Liver (tissue), 9 donors: Measurements from ENCODE around the gene TBC1D21. TPM values are rescaled to one million over a fixed set of nuclear protein-coding genes. Genes with fewer than 3 reads are reported as not detected.

Experiments
- DNase-seq: peaks from one replicate; pipeline ENCODE4 v3.0.0-alpha.2; 2017; ENCODE audit warnings: low spot score
- H3K27ac ChIP-seq, 2 donors: one replicate each; pipeline ENCODE4 v1.7.0; 2013; ENCODE audit warnings: inconsistent platforms in 2 of 2, low read length in 2 of 2, control low read depth in 1 of 2, low read depth in 1 of 2, mild to moderate bottlenecking in 1 of 2
- H3K27me3 ChIP-seq, 4 donors: one replicate each; pipeline versions ENCODE4 v1.6.1 to v1.7.0; 2013; ENCODE audit warnings: low read length in 3 of 4, inconsistent platforms in 1 of 4, mild to moderate bottlenecking in 1 of 4, moderate library complexity in 1 of 4; ENCODE audit not compliant: control insufficient read depth in 4 of 4, insufficient read depth in 4 of 4
- H3K36me3 ChIP-seq, 4 donors: one replicate each; pipeline versions ENCODE4 v1.6.1 to v1.7.0; 2013; ENCODE audit warnings: low read length in 3 of 4, mild to moderate bottlenecking in 3 of 4, low read depth in 1 of 4, moderate library complexity in 1 of 4; ENCODE audit not compliant: control insufficient read depth in 4 of 4, insufficient read depth in 3 of 4
- H3K4me1 ChIP-seq, 4 donors: one replicate each; pipeline versions ENCODE4 v1.6.1 to v1.7.0; 2013; ENCODE audit warnings: low read length in 3 of 4, mild to moderate bottlenecking in 3 of 4, moderate library complexity in 1 of 4; ENCODE audit not compliant: control insufficient read depth in 4 of 4, insufficient read depth in 4 of 4
- H3K4me3 ChIP-seq, 3 donors: one replicate each; pipeline versions ENCODE4 v1.6.1 to v1.7.0; 2013; ENCODE audit warnings: low read length in 3 of 3, control low read depth in 1 of 3, low read depth in 1 of 3, mild to moderate bottlenecking in 1 of 3
- H3K9ac ChIP-seq, 2 donors: one replicate each; pipeline ENCODE4 v1.7.0; 2013; ENCODE audit warnings: low read length in 2 of 2, mild to moderate bottlenecking in 2 of 2, moderate library complexity in 2 of 2, control low read depth in 1 of 2, low read depth in 1 of 2
- H3K9me3 ChIP-seq, 4 donors: one replicate each; pipeline versions ENCODE4 v1.6.1 to v1.7.0; 2013; ENCODE audit warnings: low read length in 3 of 4; ENCODE audit not compliant: control insufficient read depth in 4 of 4
- CTCF ChIP-seq: fragments of 150-350 bp; IDR thresholded peaks from 2 replicates; pipeline ENCODE4 v1.5.1; 2017; ENCODE audit warnings: improper control_type of control experiment, low read depth, low read length; ENCODE audit not compliant: missing input control
- EGR1 ChIP-seq, 2 donors: IDR thresholded peaks; 2 replicates each; pipeline ENCODE4 v1.6.1; 2016 to 2018; ENCODE audit warnings: antibody characterized with exemption in 2 of 2, low read depth in 2 of 2
- FOXA1 ChIP-seq: IDR thresholded peaks from 2 replicates; pipeline ENCODE4 v1.6.1; 2016; ENCODE audit warnings: antibody characterized with exemption
- HNF4A ChIP-seq, 2 donors: conservative IDR thresholded peaks; 2 replicates each; pipeline ENCODE4 v1.6.1; 2016; ENCODE audit warnings: antibody characterized with exemption in 2 of 2, mild to moderate bottlenecking in 2 of 2
- HNF4G ChIP-seq: IDR thresholded peaks from 2 replicates; pipeline ENCODE4 v1.6.1; 2016; ENCODE audit warnings: antibody characterized with exemption
- MAX ChIP-seq: IDR thresholded peaks from 2 replicates; pipeline ENCODE4 v1.6.1; 2016; ENCODE audit warnings: antibody characterized with exemption
- NR2F2 ChIP-seq: IDR thresholded peaks from 2 replicates; pipeline ENCODE4 v1.6.1; 2016; ENCODE audit warnings: antibody characterized with exemption
- RAD21 ChIP-seq, 2 donors: IDR thresholded peaks; 2 replicates each; pipeline ENCODE4 v1.6.1; 2016; ENCODE audit warnings: antibody characterized with exemption in 2 of 2, mild to moderate bottlenecking in 2 of 2
- SP1 ChIP-seq: IDR thresholded peaks from 2 replicates; pipeline ENCODE4 v1.6.1; 2018; ENCODE audit warnings: antibody characterized with exemption, mild to moderate bottlenecking
- TAF1 ChIP-seq: conservative IDR thresholded peaks from 2 replicates; pipeline ENCODE4 v1.6.1; 2016; ENCODE audit warnings: antibody characterized with exemption, mild to moderate bottlenecking
- YY1 ChIP-seq: IDR thresholded peaks from 2 replicates; pipeline ENCODE4 v1.6.1; 2016; ENCODE audit warnings: antibody characterized with exemption, mild to moderate bottlenecking
- WGBS: extraction: QIAGEN DNeasy Blood & Tissue Kit; methylation state at CpG from one replicate; pipeline ENCODE4 v1.1.7; 2013; 5-methylcytosine and 5-hydroxymethylcytosine counted together
- polyA plus RNA-seq, 2 donors: library from polyadenylated mRNA; stranded (reverse) in 1 of 2; unstranded in 1 of 2; fragments of 200-250 nt in 1 of 2; fragments of >200 nt in 1 of 2; fragmentation: Nextera tagmentation in 1 of 2; extraction: Ambion mirVana in 1 of 2; gene quantifications; one replicate each; pipeline versions ENCODE4 v1.2.1 to v1.2.3, GENCODE V29; 2013 to 2015
- total RNA-seq, 2 donors: library from RNA; depleted of rRNA; stranded (reverse); fragments of >200 nt; gene quantifications; one replicate each; pipeline ENCODE4 v1.2.3, GENCODE V29; 2014
- TF ChIP-seq, protein P1 (sequence below): IDR thresholded peaks from 2 replicates; pipeline ENCODE4 v1.6.1; 2016; ENCODE audit warnings: antibody characterized with exemption, mild to moderate bottlenecking
- donor health status: healthy.
- donor health status: healthy.
- donor health status: healthy.
- donor health status: healthy.
- donor health status: healthy.

Gene TBC1D21
- total and polyA plus RNA-seq, 4 donors, result not detected

GRCh38 chr15:73900095-73900712 is 26.8 kb downstream of the TBC1D21 start:
- Histone ChIP-seq H3K4me1 (no peaks in the 10 kb centered on the region), H3K4me3 (no peak overlapping the region), H3K27me3 (peaks cover 0 to 5% (median 0%) of the 10 kb centered on the region in 4 donors), H3K36me3 (no peaks in the 10 kb centered on the region), H3K27ac (no peak overlapping the region), H3K9me3 (no peaks in the 10 kb centered on the region), H3K9ac (no peak overlapping the region)
- 85% methylated on average over 10 of the region's 10 CpGs for WGBS
- DNase-seq, result no peak
- TF ChIP-seq FOXA1 (no peak), HNF4A (conservative IDR thresholded peaks at IDR 0.05) (no peak), CTCF (no peak), YY1 (no peak), RAD21 (IDR thresholded peaks at IDR 0.05) (no peak), SP1 (no peak), NR2F2 (no peak)
- TF ChIP-seq, protein P1, sequence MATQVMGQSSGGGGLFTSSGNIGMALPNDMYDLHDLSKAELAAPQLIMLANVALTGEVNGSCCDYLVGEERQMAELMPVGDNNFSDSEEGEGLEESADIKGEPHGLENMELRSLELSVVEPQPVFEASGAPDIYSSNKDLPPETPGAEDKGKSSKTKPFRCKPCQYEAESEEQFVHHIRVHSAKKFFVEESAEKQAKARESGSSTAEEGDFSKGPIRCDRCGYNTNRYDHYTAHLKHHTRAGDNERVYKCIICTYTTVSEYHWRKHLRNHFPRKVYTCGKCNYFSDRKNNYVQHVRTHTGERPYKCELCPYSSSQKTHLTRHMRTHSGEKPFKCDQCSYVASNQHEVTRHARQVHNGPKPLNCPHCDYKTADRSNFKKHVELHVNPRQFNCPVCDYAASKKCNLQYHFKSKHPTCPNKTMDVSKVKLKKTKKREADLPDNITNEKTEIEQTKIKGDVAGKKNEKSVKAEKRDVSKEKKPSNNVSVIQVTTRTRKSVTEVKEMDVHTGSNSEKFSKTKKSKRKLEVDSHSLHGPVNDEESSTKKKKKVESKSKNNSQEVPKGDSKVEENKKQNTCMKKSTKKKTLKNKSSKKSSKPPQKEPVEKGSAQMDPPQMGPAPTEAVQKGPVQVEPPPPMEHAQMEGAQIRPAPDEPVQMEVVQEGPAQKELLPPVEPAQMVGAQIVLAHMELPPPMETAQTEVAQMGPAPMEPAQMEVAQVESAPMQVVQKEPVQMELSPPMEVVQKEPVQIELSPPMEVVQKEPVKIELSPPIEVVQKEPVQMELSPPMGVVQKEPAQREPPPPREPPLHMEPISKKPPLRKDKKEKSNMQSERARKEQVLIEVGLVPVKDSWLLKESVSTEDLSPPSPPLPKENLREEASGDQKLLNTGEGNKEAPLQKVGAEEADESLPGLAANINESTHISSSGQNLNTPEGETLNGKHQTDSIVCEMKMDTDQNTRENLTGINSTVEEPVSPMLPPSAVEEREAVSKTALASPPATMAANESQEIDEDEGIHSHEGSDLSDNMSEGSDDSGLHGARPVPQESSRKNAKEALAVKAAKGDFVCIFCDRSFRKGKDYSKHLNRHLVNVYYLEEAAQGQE, result no peak

- no peaks in the 10 kb centered on the region for H3K36me3 ChIP-seq
- H3K9ac ChIP-seq, result no peak overlapping the region
- H3K27ac ChIP-seq, result no peak overlapping the region
- 94% methylated on average over 7 of the region's 7 CpGs for WGBS
- H3K4me1 ChIP-seq, result no peaks in the 10 kb centered on the region
- DNase-seq, result no peak
- H3K4me3 ChIP-seq, result no peak overlapping the region
- no peaks in the 10 kb centered on the region for H3K27me3 ChIP-seq
- TF ChIP-seq EGR1 (IDR thresholded peaks at IDR 0.05; ENCODE audit: low read depth in 2 of 2) (no peak), MAX (no peak), HNF4G (no peak), HNF4A (conservative IDR thresholded peaks at IDR 0.05) (no peak), TAF1 (no peak), RAD21 (IDR thresholded peaks at IDR 0.05) (no peak), FOXA1 (no peak)
- TF ChIP-seq, protein P1, result no peak
- H3K9me3 ChIP-seq, result no peaks in the 10 kb centered on the region
Measured at GRCh38 chr15:73901126-73901810, 27.9 kb downstream of the TBC1D21 start.
